GM12891 (cell line): ENCODE measurements around the gene TMEM254.
"Not testable (repeated sequence)": the region's sequence is repeated elsewhere in the genome, so short reads cannot be mapped to it uniquely, and the experiment has no call there.

Experiments
- DNase-seq: peaks from one replicate; pipeline ENCODE4 v3.0.0; 2011; ENCODE audit warnings: low spot score; ENCODE audit not compliant: insufficient read length
- FAIRE-seq: peaks from 2 replicates; lab custom pipeline; 2011; peaks lifted over from hg19 to GRCh38; lab: Jason Lieb, UNC
- PAX5 ChIP-seq: IDR thresholded peaks from 2 replicates; pipeline ENCODE4 v1.6.1; 2011; ENCODE audit warnings: low read length, moderate library complexity, mild to moderate bottlenecking; ENCODE audit not compliant: insufficient read depth, severe bottlenecking
- POLR2A ChIP-seq: IDR thresholded peaks from 2 replicates; pipeline ENCODE4 v1.6.1; 2011; ENCODE audit warnings: low read depth, low read length, control low read depth
- POLR2AphosphoS5 ChIP-seq: IDR thresholded peaks from 2 replicates; pipeline ENCODE4 v1.6.1; 2011; ENCODE audit warnings: low read depth, low read length, control low read depth
- POU2F2 ChIP-seq: IDR thresholded peaks from 2 replicates; pipeline ENCODE4 v1.6.1; 2011; ENCODE audit warnings: low read depth, mild to moderate bottlenecking, control low read depth, low read length, moderate library complexity
- SPI1 ChIP-seq: IDR thresholded peaks from 2 replicates; pipeline ENCODE4 v1.6.1; 2011; ENCODE audit warnings: low read depth, low read length, control low read depth
- TAF1 ChIP-seq: IDR thresholded peaks from 2 replicates; pipeline ENCODE4 v1.6.1; 2011; ENCODE audit warnings: low read depth, low read length, control low read depth

The TMEM254 gene

DNA sequence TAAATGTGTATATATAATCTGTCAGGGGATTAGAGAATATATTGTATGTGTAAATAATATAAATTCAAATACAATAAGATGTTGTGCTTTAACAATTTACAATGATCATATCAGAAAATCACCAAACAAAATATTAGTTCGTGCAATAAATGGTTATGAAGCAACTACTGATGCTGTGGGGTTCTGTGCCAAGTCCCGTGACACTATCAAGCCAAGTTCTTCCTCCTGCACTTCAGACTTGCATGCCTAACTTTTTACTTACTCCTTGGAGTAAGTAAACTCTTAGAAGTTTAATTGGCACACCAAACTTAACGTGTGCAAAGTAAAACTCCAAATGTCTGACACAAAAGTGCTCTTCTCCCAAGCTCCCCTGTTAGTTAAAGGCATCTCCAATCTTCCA, 26.5 kb upstream of the TMEM254 start:
- DNase-seq (no peak), FAIRE-seq (no peak)
- no peak for TF ChIP-seq POU2F2
- no peak for TF ChIP-seq POLR2AphosphoS5
- no peak for TF ChIP-seq TAF1
- TF ChIP-seq SPI1, result no peak
- TF ChIP-seq POLR2A, result no peak
- no peak for TF ChIP-seq PAX5

DNA sequence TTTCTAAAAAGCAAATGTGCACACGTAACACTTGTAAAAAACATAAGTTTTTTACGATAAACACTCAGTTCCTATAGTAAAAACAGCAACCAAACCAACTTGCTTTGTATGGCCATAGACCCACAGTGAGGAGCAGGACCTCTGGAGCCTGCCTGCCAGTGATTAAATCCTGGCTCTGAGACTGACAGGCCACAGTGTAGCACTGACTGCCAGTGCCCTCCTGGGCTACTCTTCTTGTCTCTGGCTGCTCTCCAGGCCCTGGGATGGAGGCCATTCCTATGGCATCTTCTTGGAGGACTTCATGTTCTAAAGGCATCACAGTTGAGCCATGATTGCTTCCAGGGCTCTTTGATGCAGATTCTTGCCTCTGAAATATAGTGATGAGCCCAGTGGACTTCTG, 22.7 kb upstream of the TMEM254 start:
- DNase-seq (no peak), FAIRE-seq (no peak)
- TF ChIP-seq TAF1 (no peak), SPI1 (no peak), PAX5 (no peak), POU2F2 (no peak), POLR2A (no peak), POLR2AphosphoS5 (no peak)

- TF ChIP-seq POLR2A (no peak), POU2F2 (no peak), PAX5 (no peak), POLR2AphosphoS5 (no peak), SPI1 (no peak), TAF1 (no peak)
- DNase-seq (no peak), FAIRE-seq (no peak)
Observed at GRCh38 chr10:80057171-80057570, 21.3 kb upstream of the TMEM254 start.

- TF ChIP-seq POLR2A (no peak), TAF1 (no peak), SPI1 (no peak), POU2F2 (no peak), PAX5 (no peak), POLR2AphosphoS5 (no peak)
- no peak for FAIRE-seq
Observed at GRCh38 chr10:80064120-80064886, 14.2 kb upstream of the TMEM254 start.

DNA sequence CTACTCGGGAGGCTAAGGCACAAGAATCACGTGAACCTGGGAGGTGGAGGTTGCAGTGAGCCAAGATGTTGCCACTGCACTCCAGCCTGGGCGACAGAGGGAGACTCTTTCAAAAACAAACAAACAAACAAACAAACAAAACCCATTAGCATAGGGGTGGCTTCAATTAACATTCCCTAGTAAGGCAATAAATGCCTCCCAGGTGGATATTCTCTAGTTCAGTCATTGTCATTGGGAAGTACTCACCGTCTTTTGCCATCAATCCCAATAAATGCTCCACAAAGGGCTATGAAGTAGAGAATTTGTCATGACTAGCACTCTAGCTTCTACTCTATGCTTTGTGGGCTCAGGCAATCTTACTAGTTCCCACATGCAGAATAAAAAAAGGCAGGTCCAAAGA, 11.7 kb upstream of the TMEM254 start:
- DNase-seq (no peak), FAIRE-seq (no peak)
- TF ChIP-seq POLR2A, result no peak

More at GRCh38 chr10:80064120-80064886, 14.2 kb upstream of the TMEM254 start:
- no peak for DNase-seq

DNA sequence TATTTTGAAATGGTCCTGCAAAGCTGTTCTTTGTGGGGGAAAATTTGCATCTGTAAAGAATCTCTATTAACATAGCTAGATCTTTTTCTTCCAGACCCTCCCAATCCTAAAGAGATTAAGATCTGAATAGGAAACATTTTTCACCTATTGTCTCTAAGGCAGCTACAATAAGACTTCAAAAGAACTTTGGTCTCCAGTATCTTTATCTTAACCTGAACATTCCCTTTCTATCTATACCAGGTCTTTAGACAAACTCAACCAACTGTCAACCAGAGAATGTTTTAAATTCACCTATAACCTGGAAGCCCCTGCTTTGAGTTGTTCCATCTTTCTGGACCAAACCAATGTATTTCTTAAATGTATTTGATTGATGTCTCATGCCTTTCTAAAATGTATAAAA, 10.6 kb upstream of the TMEM254 start:
- DNase-seq, FAIRE-seq: not testable (repeated sequence)

DNA sequence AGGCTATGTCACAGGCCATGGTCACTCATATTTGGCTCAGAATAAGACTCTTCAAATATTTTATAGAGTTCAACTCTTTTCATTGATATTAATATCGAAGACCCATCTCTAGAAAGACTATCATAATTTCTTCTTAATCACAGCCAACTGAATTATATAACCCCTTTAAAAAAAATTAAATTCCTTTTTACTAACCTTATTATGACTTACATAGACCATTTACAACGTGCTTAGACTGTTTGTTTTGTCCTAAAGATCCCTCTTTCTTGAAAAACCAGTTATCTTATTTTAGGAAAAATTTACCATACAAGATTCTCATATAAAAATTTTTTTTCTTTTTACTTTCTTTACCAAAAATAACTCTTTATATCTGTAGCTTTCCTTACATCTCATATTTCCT, 10.2 kb upstream of the TMEM254 start:
- TF ChIP-seq PAX5 (no peak), SPI1 (no peak)
- no peak for DNase-seq
- no peak for FAIRE-seq

DNA sequence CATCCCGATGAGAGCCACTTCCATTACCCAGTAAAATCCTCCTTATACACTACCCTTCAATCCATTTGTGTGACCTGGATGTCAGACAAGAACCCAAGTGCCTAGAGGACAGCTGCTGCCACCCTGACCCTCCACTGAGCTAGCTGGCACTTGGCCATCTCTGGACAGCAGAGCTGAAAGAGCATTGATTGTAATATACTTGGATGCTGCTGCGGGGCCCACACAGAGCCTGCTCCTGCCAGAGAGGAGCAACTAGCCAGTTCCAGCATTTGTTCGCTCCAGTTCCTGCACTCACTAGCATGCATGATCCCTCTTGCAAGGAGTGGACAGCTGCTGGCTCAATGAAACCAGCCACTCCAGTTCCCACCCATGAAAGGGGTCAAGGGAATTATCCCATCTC, 8.4 kb upstream of the TMEM254 start:
- no peak for DNase-seq
- FAIRE-seq, result no peak
- TF ChIP-seq POLR2AphosphoS5 (no peak), TAF1 (no peak), POU2F2 (no peak), PAX5 (no peak), SPI1 (no peak), POLR2A (no peak)

DNA sequence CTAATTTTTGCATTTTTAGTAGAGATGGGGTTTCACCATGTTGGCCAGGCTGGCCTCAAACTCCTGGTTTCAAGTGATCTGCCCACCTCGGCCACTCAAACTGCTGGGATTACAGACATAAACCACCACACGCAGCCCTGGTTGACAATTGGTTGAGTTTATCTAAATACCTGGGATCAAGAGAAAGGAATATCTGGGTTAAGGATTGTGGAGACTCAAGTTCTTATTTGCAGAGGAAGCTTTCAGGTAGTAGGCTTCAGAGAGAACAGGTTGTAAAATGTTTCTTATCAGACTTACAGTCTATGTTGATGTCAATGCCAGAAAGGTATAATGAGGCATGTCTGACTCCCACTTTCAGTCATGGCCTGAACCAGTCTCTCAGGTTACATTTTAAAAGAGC, 5.9 kb upstream of the TMEM254 start:
- TF ChIP-seq SPI1, result no peak
- TF ChIP-seq TAF1, result no peak
- TF ChIP-seq PAX5, result no peak
- no peak for TF ChIP-seq POLR2A
- TF ChIP-seq POU2F2, result no peak
- no peak for TF ChIP-seq POLR2AphosphoS5
- FAIRE-seq (no peak), DNase-seq (no peak)

- DNase-seq, result no peak
- TF ChIP-seq POLR2A (no peak), POU2F2 (no peak), TAF1 (no peak), PAX5 (no peak), SPI1 (no peak), POLR2AphosphoS5 (no peak)
- FAIRE-seq, result no peak
Observed at GRCh38 chr10:80075781-80076180, 2.7 kb upstream of the TMEM254 start.

DNA sequence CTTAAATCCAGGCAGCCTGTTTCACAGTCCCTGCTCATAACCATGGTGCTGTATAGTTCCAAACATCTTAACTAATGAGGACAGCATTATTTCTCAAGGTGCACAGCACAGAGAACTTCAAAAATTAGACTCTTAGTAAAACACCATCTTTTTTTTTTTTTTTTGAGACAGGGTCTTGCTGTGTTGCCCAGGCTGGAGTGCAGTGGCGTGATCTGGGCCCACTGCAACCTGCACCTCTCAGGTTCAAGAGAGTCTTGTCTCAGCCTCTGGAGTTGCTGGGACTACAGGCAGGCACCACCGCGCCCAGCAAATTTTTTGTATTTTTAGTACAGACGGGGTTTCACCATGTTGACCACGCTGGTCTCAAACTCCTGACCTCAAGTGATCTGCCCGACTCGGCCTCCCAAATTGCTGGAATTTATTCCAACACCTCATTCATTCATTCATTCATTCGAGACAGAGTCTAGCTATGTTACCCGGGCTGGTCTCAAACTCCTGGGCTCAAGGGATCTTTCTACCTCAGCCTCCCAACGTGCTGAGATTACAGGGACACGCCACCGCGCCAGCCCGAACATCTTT, 507 bp upstream of the TMEM254 start:
- TF ChIP-seq SPI1 (no peak), PAX5 (no peak), POU2F2 (no peak), TAF1 (no peak), POLR2A (no peak), POLR2AphosphoS5 (no peak)
- FAIRE-seq (no peak), DNase-seq (no peak)

DNA sequence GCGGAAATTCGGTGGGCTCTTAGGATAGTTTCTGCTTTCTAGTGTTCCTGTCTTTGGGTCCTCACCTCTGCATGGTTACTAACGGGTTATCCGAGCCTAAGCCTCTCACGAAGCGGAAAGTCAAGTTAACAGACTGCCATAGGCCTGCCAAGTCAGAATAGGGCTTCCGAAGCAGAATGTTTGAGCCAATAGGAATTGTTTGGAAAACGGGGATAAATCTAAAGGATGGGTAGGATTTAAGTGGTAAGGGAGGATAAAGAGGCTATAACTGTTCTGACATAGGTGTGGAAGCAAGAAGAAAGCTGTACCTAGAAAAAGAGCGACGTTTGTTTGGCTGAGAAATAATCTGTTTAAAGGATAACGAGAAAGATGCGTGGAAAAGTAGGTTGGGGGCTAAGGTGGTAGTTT, 851 bp downstream of the TMEM254 start:
- no peak for DNase-seq
- FAIRE-seq, result no peak
- TF ChIP-seq TAF1 (no peak), POU2F2 (no peak), POLR2A (no peak), POLR2AphosphoS5 (no peak), PAX5 (no peak), SPI1 (no peak)
